GM21717 (cell line): ENCODE results near the gene CCDC150.
"Not testable (repeated sequence)": the region's sequence is repeated elsewhere in the genome, so short reads cannot be mapped to it uniquely, and the experiment has no call there.

Source experiments
- ATAC-seq: cut with Tn5 transposase; IDR thresholded peaks from one replicate; pipeline ENCODE4 v1.9.1; 2021; ENCODE audit warnings: mild to moderate bottlenecking, moderate library complexity; ENCODE audit not compliant: unreplicated experiment

Gene CCDC150

DNA sequence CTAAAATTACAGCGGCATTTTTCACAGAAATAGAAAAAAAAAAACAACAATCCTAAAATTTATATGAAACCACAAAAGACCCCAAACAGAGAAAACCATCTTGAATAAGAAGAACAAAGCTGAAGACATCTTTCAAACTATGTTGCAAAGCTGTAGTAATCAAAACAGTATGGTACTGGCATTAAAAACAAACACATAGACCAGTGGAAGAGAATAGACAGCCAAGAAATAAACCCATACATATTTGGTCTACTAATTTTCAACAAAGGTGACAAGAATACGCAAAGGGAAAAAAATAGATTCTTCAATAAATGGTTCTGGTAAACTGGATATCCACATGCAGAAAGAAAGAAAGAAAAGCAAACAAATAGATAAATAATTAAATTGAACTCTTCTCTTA is 9.0 kb upstream of the CCDC150 start:
- no peak for ATAC-seq

DNA sequence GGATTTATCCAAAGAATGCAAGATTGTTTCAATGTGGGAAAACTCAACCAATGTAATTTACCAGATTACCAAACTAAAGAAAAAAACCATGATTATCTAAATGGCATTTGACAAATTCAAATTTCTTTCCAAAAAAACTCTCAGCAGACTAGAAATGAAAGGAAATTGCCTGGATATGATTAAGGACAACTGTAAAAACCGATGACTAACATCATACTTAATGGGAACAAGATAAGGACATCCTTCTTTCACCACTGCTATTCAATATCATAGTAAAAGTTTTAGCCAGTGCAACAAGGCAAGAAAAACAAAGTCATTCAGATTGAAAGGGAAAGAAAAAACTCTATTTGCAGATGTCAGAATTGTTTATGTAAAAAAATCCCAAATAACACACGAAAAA is 4.4 kb upstream of the CCDC150 start:
- no peak for ATAC-seq

DNA sequence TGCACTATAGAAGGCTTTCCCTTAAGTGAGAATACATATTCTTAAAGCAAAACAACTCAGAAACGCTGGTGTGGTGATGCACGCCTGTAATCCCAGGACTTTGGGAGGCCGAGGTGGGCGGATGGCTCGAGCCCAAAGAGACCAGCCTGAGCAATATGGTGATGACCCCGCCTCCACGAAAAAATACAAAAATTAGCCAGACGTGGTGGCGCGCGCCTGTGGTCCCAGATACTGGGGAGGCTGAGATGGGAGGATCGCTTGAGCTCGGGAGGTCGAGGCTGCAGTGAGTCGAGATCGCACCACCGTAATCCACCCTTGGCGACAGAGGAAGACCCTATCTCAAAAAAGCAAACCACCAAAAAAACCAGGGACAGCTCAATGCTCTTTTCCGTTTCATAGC is 750 bp upstream of the CCDC150 start:
- no peak for ATAC-seq

DNA sequence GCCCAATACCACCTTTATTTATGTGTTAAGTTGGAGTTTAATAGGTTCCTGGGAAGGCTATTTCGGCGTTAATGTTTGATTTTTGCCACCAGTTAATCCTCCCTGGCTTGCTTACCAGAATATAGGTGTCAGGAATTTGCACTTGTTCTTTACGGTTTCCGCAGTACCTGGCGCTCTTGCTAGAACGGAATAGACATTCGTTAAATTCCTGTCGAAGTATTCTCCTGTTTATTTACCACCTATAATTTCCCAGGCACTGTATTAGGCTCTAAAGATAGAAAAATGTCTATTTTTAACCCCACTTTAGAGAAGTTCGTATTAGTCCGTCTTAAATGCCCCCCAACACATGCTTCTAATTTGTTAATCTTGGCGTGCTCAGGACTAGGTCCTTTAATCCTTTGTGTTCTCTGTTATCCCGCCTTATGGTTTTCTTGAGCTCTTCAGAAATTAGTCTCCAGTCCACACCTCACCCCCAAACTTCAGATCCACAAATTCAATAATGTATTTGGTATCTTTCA is 575 bp downstream of the CCDC150 start:
- ATAC-seq = peak; percentile 1

DNA sequence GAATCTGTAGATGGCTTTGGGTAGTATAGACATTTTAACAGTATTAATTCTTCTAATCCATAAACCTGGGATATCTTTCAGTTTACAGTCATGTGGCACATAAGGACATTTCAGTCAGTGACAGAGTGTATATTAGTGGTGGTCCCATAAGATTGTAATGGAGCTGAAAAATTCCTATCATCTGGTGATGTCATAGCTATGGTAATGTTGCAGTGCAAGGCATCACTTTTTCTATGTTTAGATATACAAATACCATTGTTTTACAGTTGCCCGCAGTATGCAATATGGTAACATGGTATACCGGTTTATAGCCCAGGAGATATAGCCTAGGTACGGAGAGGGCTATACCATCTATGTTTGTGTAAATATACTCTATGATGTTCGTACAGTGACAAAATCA is 9.7 kb downstream of the CCDC150 start:
- no peak for ATAC-seq

DNA sequence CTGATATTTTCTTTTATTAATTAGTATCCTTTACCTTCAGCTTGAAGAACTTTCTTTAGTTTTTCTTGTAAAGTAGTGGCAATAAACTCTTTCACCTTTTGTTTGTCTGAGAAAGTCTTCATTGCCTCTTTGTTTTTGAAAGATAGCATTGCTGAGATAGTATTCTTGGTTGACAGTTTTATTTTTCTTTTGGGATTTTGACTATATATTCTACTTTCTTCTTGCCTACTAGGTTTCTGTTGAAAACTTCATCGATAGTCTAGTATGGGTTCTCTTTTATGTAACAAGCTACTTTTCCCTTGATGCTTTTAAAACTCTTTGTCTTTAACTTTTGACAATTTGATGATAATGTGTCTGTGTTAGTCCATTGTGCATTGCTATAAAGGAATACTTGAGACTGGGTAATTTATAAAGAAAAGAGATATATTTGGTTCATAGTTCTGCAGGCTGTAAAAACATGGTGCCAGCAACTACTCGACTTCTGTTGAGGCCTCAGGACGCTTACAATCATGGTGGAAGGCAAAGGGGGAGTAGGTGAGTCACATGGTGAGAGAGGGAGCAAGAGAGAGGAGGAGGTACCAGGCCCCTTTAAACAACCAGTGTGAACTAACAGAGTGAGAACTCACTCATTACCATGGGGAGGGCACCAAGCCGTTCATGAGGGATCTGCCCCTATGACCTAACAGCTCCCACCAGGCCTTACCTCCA is 12.0 kb downstream of the CCDC150 start:
- no peak for ATAC-seq

DNA sequence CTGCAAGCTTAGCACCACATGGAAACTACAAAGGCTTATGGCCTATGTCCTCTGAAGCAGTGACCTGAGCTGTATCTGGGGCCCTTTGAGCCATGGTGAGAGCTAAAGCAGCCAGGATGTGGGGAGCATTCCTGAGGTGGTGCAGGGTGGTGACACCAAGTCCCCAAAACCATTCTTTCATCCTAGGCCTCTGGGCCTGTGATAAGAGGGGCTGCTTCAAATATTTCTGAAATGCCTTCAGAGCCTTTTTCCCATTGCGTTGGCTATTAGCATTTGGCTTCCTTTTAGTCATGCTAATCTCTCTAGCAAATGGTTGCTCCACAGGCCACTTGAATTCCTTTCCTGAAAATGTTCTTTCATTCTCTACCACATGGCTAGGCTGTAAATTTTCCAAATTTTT is 13.4 kb downstream of the CCDC150 start:
- no peak for ATAC-seq

DNA sequence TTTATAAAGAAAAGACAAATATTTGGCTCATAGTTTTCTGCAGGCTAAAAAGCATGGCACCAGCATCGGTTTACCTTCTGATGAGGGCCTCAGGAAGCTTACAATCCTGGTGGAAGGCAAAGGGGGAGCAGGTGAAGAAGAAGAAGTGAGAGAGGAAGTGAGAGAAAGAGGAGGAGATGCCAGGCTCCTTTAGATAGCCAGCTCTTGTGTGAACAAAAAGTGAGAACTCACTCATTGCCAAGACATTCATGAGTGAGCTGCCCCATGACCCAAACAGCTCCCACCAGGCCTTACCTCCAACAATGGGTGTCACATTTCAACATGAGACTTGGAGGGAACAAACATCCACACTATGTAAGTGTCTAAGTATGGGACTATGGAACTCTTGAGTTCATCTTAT is 14.3 kb downstream of the CCDC150 start:
- no peak for ATAC-seq

DNA sequence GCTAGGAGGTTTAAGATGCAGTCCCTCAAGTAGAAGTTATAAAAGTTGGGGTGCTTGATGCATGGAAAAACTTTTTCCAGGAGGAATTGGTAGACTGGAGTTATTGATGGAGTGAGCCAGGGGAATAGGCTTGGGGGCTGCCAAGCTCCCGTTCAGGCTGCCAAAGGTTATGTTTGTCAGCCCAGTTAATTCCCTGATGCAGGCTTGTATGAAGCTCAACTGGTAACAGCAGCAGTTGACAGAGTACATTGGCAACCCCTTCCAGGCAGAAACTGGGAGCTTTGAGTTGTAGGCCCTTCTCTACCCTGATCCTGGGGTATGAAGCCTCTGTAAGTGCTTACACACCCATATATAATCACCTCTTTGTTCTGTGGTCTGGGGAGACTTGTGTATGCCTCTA is 16.2 kb downstream of the CCDC150 start:
- no peak for ATAC-seq

DNA sequence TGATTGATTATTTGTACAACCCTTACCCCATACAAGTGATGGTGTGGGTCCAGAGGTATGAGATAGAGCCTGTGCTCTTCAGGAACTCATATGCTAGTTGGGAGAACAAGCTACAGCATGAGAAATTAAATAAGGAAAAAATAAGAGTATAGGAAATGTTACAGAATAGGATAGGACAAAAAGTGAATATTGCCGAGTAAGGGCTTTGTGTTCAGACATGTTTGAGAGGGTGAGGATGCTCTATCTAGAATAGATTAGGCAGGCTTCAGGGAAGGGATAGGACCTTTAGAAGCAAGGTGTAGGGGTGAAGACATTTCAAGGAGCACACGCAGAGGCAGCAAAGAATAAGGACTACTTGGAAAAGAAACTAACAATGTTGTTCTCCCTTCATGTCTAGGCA is 17.8 kb downstream of the CCDC150 start:
- no peak for ATAC-seq

DNA sequence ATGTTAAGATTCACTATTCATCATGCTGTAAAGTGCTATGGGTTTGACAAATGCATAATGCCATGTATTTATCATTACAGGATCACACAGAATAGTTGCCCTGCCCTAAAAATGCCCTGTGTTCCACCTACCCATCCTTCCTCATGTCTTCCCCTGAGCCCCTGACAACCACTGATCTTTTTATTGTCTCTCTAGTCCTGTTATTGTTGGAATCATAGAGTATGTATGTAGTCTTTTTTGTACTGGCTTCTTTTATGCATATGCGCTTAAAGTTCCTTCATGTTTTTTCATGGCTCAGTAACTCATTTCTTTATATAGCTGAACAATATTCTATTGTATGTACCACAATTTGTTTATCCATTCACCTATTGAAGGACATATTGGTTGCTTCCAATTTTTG is 20.3 kb downstream of the CCDC150 start:
- ATAC-seq = no peak

DNA sequence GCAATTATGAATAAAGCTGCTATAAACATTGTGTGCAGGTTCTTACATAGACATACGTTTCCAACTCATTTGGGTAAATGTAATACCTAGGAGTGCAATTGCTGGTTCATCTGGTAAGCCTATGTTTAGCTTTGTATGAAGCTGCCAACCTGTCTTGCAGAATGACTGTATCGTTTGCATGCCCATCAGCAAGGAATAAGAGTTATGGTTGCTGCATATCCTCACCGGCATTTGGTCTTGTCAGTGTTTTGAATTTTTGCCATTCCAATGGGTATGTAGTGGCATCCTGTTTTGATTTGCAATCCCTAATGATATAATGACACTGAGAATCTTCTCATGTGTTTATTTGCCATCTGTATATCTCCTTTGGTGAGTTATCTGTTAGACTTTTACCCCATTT is 20.7 kb downstream of the CCDC150 start:
- no peak for ATAC-seq

DNA sequence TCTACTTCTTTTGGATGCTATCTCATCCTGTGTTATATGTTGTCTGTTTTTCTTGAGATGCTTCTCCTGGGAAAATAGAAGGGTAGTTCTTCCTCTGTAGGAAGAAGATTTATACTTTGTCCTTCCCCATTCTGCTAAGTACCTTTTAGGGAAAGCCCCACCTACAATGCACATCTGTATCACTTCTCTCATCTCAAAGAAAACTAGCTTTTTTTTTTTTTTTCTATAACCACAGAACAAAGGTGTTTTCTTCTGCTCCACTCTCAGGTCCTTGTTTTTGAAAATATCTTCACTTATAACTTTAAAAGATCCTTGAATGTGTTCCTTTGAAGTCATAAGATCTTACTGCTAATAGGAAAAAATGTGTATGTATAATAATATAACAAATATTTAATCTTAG is 30.8 kb downstream of the CCDC150 start:
- no peak for ATAC-seq

DNA sequence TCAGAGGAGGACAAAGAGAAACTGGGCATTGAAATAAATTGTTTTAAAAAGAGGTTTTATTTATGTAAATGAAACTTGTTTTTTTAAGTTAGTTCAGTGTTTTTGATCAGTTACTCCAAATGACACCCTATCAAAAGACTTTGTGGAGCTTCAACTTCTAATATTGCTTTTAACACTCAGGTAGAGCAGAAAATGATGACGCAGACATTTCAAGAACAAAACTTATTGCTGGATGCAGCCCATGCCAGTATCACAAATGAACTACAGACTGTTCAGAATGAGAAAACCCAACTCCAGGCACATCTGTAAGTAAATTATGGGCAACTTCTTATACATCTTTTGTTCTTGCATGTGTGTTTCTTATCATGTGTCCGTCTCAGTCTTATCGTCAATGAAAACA is 36.4 kb downstream of the CCDC150 start:
- ATAC-seq = no peak

DNA sequence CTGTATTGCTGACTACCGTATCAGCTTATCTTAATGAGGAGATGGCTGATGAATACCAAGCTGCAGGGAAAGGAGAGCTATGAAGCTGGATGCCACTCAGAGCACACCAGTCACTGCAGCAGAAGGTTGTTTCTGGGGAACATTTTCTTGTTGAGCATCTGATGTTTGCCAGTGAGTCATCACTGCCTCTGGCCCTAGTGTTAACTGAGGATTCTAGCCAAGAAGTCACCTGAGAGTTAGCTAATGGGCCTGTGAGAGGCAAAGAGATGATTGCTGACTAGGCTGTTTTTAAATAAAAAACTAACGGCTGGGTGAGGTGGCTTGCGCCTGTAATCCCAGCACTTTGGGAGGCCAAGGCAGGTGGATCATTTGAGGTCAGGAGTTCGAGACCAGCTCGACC is 37.9 kb downstream of the CCDC150 start:
- no peak for ATAC-seq

DNA sequence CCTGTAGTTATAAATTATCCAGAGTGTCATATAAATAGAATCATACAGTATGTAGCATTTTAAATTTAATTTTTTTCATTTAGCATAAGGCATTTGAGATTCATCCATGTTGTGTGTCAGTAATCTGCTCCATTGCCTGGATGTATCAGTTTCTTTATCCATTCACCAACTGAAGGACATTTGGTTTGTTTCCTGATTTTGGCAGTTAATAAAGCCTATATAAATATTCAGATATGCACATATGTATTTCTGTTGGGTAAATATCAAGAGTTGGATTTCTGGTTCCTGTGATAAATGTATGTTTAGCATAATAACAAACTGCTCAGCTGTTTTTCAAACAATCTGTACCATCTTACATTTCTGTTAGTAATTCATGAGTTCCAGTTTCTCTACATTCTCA is 39.9 kb downstream of the CCDC150 start:
- ATAC-seq = no peak

DNA sequence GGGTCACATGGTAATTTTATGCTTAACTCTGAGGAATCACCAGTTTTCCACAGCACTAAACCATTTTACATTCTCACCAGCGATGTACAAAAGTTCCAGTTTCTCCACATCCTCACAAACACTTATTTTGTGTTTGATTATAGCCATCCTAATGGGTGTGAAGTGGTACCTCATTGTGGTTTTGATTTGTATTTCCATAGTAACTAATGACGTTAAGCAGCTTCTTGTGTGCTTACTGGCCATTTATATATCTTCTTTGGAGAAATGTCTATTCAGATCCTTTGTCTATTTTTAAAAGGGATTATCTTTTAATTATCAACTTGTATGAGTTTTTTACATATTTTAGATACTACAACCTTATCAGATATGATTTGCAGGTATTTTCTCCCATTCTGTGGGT is 42.0 kb downstream of the CCDC150 start:
- ATAC-seq = no peak

DNA sequence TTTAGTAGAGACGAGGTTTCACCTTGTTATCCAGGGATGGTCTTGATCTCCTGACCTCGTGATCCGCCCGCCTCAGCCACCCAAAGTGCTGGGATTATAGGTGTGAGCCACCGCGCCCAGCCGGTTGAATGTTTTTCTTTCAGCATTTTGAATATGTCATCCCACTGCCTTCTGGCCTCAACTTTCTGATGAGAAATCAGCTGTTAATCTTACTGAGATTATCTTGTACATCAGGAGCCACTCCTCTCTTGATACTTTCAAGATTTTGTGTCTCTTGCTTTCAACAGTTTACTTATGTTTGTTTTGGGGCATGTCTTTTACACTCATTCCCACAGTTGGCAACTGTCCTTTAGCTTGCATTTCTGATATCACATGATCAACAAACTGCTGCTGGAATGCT is 46.3 kb downstream of the CCDC150 start:
- ATAC-seq = no peak

DNA sequence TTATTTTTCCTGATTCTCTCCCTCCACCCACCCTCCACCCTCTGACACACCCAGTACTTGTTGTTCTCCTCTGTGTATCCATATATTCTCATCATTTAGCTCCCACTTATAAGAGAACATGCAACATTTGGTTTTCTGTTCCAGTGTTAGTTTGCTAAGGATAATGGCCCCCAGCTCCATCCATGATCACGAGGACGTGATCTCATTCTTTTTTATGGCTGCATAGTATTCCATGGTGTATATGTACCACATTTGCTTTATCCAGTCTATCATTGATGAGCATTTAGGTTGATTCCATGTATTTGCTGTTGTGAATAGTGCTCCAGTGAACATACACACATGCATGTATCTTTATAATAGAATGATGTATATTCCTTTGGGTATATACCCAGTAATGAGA is 47.2 kb downstream of the CCDC150 start:
- not testable (repeated sequence) for ATAC-seq

DNA sequence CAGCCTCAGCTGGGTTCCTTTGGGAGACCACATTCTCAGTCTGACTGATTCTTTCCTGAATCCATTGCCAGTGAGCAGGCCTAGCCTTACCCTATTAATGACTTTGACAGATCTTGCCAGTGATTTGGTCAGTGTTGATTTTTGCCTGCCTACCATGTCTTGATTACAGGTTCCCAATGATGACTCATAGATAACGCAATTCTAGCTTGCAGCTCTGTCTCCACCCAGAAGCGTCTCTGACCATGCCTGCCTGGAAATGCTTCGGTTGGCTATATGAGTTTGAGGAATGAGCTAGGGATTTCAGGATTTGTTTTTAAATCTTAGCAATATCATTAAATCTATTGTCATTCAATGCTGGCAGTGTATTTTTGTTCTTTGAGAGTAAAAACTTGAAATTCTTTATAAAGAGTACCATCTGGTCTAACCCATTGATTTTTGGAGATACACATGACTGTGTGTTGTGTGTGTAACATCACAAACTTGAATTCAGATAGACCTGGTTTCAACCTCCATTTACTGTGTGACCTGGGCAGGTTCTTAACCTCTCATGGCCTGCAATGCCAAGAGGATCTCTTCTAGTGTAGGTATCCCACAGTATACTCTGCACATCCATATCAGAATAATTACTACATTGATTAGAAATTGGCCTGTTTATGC is 57.0 kb downstream of the CCDC150 start:
- no peak for ATAC-seq

DNA sequence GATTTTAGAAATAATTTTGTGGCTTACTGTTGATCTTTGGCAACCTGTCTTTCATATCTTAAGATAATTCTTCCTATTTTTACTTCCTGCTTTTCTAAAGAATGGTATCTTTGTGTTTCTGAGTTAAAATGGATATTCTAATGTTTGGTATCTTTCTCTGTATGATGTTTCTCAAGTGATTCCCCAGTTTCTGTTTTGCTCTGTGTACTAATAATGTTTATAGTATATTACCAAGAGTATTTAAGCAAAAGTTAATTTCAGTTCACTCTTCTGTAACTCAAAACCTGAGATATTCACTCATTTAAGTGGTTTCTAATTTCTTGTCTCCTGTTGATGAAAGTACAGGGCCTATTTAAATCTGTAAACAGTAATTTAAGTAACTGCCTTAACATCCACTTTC is 58.3 kb downstream of the CCDC150 start:
- peak; percentile 46 for ATAC-seq

DNA sequence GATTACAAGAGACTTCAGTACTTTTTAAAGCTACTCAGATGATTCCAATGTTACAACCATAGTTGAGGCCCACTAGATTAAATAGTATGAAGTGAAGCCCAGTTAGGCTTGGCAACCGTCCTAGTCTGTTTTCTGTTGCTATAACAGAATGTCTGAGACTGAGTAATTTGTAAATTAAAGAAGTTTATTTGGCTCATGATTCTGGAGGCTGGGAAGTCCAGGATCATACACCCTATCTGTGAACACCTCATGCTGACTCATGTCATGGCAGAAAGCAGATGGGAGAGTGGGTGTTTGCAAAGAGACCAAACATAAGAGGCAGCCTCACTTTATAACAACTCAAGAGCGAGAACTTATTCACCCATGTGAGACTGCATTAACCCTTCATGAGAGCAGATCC is 63.1 kb downstream of the CCDC150 start:
- no peak for ATAC-seq

DNA sequence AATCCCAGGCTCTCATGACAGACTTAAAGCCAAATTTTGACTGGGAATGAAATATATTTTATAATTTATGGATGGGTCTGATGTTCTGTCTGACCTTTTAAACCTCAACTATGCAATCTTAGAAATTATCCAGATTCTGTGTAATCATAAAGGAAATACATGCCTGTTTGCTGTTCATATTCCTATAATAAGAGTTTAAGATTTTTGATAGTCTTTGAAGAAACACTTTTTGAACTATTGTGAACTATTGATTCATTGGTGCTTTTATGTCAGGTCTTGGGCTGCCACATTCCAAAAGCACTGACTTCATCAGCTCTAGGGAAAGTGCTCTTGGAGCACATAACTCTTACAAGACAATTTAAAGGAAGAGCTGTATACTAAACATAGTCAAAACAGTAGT is 64.2 kb downstream of the CCDC150 start:
- no peak for ATAC-seq
